H1 (cell line): ENCODE results near the gene RNF111. TPM values are rescaled to one million over a fixed set of nuclear protein-coding genes. Genes with fewer than 3 reads are reported as not detected.

Experiments used
- CTCF ChIA-PET: fragments of 300-600 bp; sonication (Branson Sonifier 250); formaldehyde crosslinking; loops from one replicate; lab custom pipeline; 2021; ENCODE audit not compliant: partially characterized antibody; lab: Charles Lee
- POLR2A ChIA-PET: fragments of 300-600 bp; sonication (Branson Sonifier 250); formaldehyde crosslinking; loops from one replicate; lab custom pipeline; 2021; ENCODE audit warnings: inconsistent platforms; ENCODE audit not compliant: partially characterized antibody; lab: Charles Lee
- DNase-seq, 2 experiments: peaks; one replicate each; pipeline versions ENCODE4 v3.0.0 to v3.0.0-alpha.2; 2010 to 2022; ENCODE audit warnings: low spot score in 2 of 2, low read depth in 1 of 2, mixed read lengths in 1 of 2
- FAIRE-seq: peaks from 2 replicates; lab custom pipeline; 2011; peaks lifted over from hg19 to GRCh38; lab: Jason Lieb, UNC
- H2AFZ ChIP-seq: 2 replicates; pipeline ENCODE4 v1.8.1; 2012; ENCODE audit warnings: low read length, inconsistent platforms
- H2AK5ac ChIP-seq: 2 replicates; pipeline ENCODE4 v1.6.1; 2013; ENCODE audit warnings: low read depth, low read length
- H2BK120ac ChIP-seq: replicated peaks from 2 replicates; pipeline ENCODE3; 2013; ENCODE audit warnings: low read depth, low read length, inconsistent platforms
- H2BK12ac ChIP-seq: 2 replicates; pipeline ENCODE4 v1.6.1; 2013; ENCODE audit warnings: low read depth, low read length
- H2BK15ac ChIP-seq: 2 replicates; pipeline ENCODE4 v1.6.1; 2013; ENCODE audit warnings: low read length
- H2BK20ac ChIP-seq: 2 replicates; pipeline ENCODE4 v1.6.1; 2013; ENCODE audit warnings: low read length
- H2BK5ac ChIP-seq: 2 replicates; pipeline ENCODE4 v1.6.1; 2013; ENCODE audit warnings: low read depth, low read length
- H3K14ac ChIP-seq: 2 replicates; pipeline ENCODE4 v1.6.1; 2013; ENCODE audit warnings: inconsistent platforms; ENCODE audit not compliant: insufficient read length
- H3K18ac ChIP-seq: 2 replicates; pipeline ENCODE4 v1.6.1; 2013; ENCODE audit warnings: low read length; ENCODE audit errors: extremely low read depth
- H3K23ac ChIP-seq: 2 replicates; pipeline ENCODE4 v1.6.1; 2013; ENCODE audit warnings: inconsistent platforms; ENCODE audit not compliant: insufficient read length
- H3K23me2 ChIP-seq: 2 replicates; pipeline ENCODE4 v1.6.1; 2013; ENCODE audit warnings: low read depth, low read length
- H3K27ac ChIP-seq: 2 replicates; pipeline ENCODE4 v1.6.1; 2011; ENCODE audit warnings: low read depth, low read length, inconsistent platforms
- H3K27me3 ChIP-seq, 4 experiments: replicated peaks in 1 of 4; 1 replicate in 1 of 4; 2 replicates in 3 of 4; pipeline versions ENCODE4 v1.6.1 to v1.8.1; 2011 to 2013; ENCODE audit warnings: low read length in 3 of 4, mild to moderate bottlenecking in 3 of 4, inconsistent platforms in 2 of 4, mixed read lengths in 2 of 4, moderate library complexity in 1 of 4; ENCODE audit not compliant: control insufficient read depth in 3 of 4, insufficient read depth in 3 of 4; ENCODE audit errors: extremely low read depth in 1 of 4
- H3K36me3 ChIP-seq, 4 experiments: 2 replicates each; pipeline versions ENCODE4 v1.6.1 to v1.8.1; 2011 to 2013; ENCODE audit warnings: mild to moderate bottlenecking in 4 of 4, low read length in 3 of 4, moderate library complexity in 2 of 4, control low read depth in 1 of 4, inconsistent platforms in 1 of 4; ENCODE audit not compliant: insufficient read depth in 4 of 4, control insufficient read depth in 2 of 4
- H3K4ac ChIP-seq: replicated peaks from 2 replicates; pipeline ENCODE3; 2013; ENCODE audit warnings: low read length, low read depth, mixed read lengths, inconsistent platforms; ENCODE audit not compliant: insufficient read length
- H3K4me1 ChIP-seq, 4 experiments: replicated peaks in 1 of 4; 1 replicate in 1 of 4; 2 replicates in 3 of 4; pipeline versions ENCODE4 v1.6.1 to v1.8.1; 2011 to 2013; ENCODE audit warnings: low read length in 3 of 4, inconsistent platforms in 2 of 4, mixed read lengths in 1 of 4; ENCODE audit not compliant: insufficient read depth in 4 of 4, control insufficient read depth in 3 of 4
- H3K4me2 ChIP-seq, 2 experiments: 2 replicates each; pipeline versions ENCODE4 v1.6.1 to v1.8.1; 2011 to 2013; ENCODE audit warnings: low read depth in 2 of 2, low read length in 2 of 2, control low read depth in 1 of 2, inconsistent platforms in 1 of 2, mild to moderate bottlenecking in 1 of 2; ENCODE audit not compliant: insufficient read depth in 1 of 2
- H3K4me3 ChIP-seq, 4 experiments: fragments of 200-600, 300-600 bp in 1 of 4; sonication (generic), shearing (Covaris generic), sonication (Bioruptor Twin) in 1 of 4; 2 replicates each; pipeline versions ENCODE4 v1.5.1 to v1.8.1; 2011 to 2016; ENCODE audit warnings: low read length in 4 of 4, low read depth in 3 of 4, control low read depth in 2 of 4, inconsistent platforms in 2 of 4, mild to moderate bottlenecking in 2 of 4, mixed read lengths in 1 of 4, moderate library complexity in 1 of 4; ENCODE audit not compliant: insufficient read depth in 2 of 4; ENCODE audit errors: extremely low read depth in 1 of 4
- H3K56ac ChIP-seq: replicated peaks from 2 replicates; pipeline ENCODE3; 2013; ENCODE audit warnings: low read depth, mild to moderate bottlenecking, mixed read lengths, low read length, inconsistent platforms; ENCODE audit not compliant: insufficient read length
- H3K79me1 ChIP-seq: 2 replicates; pipeline ENCODE4 v1.6.1; 2013; ENCODE audit warnings: low read depth, low read length, control low read depth
- H3K79me2 ChIP-seq, 2 experiments: 2 replicates each; pipeline versions ENCODE4 v1.6.1 to v1.8.1; 2012 to 2013; ENCODE audit warnings: low read length in 2 of 2, mild to moderate bottlenecking in 2 of 2, inconsistent platforms in 1 of 2; ENCODE audit not compliant: insufficient read depth in 2 of 2, control insufficient read depth in 1 of 2
- H3K9ac ChIP-seq, 4 experiments: replicated peaks in 1 of 4; 1 replicate in 1 of 4; 2 replicates in 3 of 4; pipeline versions ENCODE4 v1.6.1 to v1.8.1; 2011 to 2013; ENCODE audit warnings: low read depth in 3 of 4, low read length in 3 of 4, control low read depth in 2 of 4, mild to moderate bottlenecking in 2 of 4, moderate library complexity in 2 of 4, inconsistent platforms in 1 of 4; ENCODE audit errors: extremely low read depth in 1 of 4
- H3K9me3 ChIP-seq, 2 experiments: 2 replicates each; pipeline versions ENCODE4 v1.6.1 to v1.8.1; 2012 to 2013; ENCODE audit warnings: mild to moderate bottlenecking in 2 of 2, moderate library complexity in 2 of 2, control low read depth in 1 of 2, inconsistent platforms in 1 of 2, low read depth in 1 of 2, low read length in 1 of 2, mixed read lengths in 1 of 2; ENCODE audit not compliant: insufficient read depth in 2 of 2
- H4K20me1 ChIP-seq, 2 experiments: replicated peaks in 1 of 2; 2 replicates each; pipeline versions ENCODE3 to v1.8.1; 2011 to 2013; ENCODE audit warnings: inconsistent platforms in 2 of 2, low read length in 2 of 2, mild to moderate bottlenecking in 1 of 2; ENCODE audit not compliant: insufficient read depth in 2 of 2, control insufficient read depth in 1 of 2
- H4K5ac ChIP-seq: 2 replicates; pipeline ENCODE4 v1.6.1; 2013; ENCODE audit warnings: low read length, low read depth, mixed read lengths, inconsistent platforms; ENCODE audit not compliant: insufficient read length
- H4K8ac ChIP-seq: 2 replicates; pipeline ENCODE4 v1.8.0; 2013; ENCODE audit warnings: mild to moderate bottlenecking, moderate library complexity, low read length, inconsistent platforms; ENCODE audit not compliant: insufficient read depth; ENCODE audit errors: extremely low read depth
- H4K91ac ChIP-seq: replicated peaks from 2 replicates; pipeline ENCODE3; 2013; ENCODE audit warnings: low read length, mixed read lengths, inconsistent platforms; ENCODE audit not compliant: insufficient read length
- BRCA1 ChIP-seq: IDR thresholded peaks from 2 replicates; pipeline ENCODE4 v1.6.1; 2012; ENCODE audit warnings: low read depth, low read length, improper control_type of control experiment
- CBX5 ChIP-seq: fragments of 300-800, 300-1000 bp; sonication (generic); IDR thresholded peaks from 2 replicates; pipeline ENCODE4 v1.7.1; 2016; ENCODE audit warnings: antibody characterized with exemption, low read length, low read depth
- CBX8 ChIP-seq: fragments of 300-800, 300-1000 bp; sonication (generic); IDR thresholded peaks from 2 replicates; pipeline ENCODE4 v1.7.1; 2016; ENCODE audit warnings: low read depth, low read length, borderline replicate concordance
- CHD2 ChIP-seq: IDR thresholded peaks from 2 replicates; pipeline ENCODE4 v1.6.1; 2012; ENCODE audit warnings: low read length, improper control_type of control experiment
- CTBP2 ChIP-seq: IDR thresholded peaks from 2 replicates; pipeline ENCODE4 v1.7.0; 2011; ENCODE audit warnings: borderline replicate concordance, mild to moderate bottlenecking, moderate library complexity, mixed read lengths, low read length; ENCODE audit not compliant: insufficient read depth, insufficient read length
- HDAC2 ChIP-seq, 2 experiments: fragments of 300-600 bp in 1 of 2; sonication (generic) in 1 of 2; IDR thresholded peaks; 2 replicates each; pipeline ENCODE4 v1.6.1; 2011 to 2012; ENCODE audit warnings: low read depth in 2 of 2, low read length in 2 of 2, mild to moderate bottlenecking in 2 of 2, moderate library complexity in 2 of 2, borderline replicate concordance in 1 of 2, inconsistent platforms in 1 of 2
- MAFK ChIP-seq: IDR thresholded peaks from 2 replicates; pipeline ENCODE4 v1.6.1; 2012; ENCODE audit warnings: low read depth, mild to moderate bottlenecking, improper control_type of control experiment, low read length
- POLR2AphosphoS5 ChIP-seq: IDR thresholded peaks from 2 replicates; pipeline ENCODE4 v1.6.1; 2011; ENCODE audit warnings: low read depth, low read length
- RAD21 ChIP-seq, 2 experiments: IDR thresholded peaks in 1 of 2; conservative IDR thresholded peaks in 1 of 2; 2 replicates each; pipeline ENCODE4 v1.6.1; 2011; ENCODE audit warnings: low read depth in 2 of 2, low read length in 2 of 2, improper control_type of control experiment in 1 of 2, inconsistent platforms in 1 of 2, mild to moderate bottlenecking in 1 of 2, moderate library complexity in 1 of 2
- TAF1 ChIP-seq: IDR thresholded peaks from 2 replicates; pipeline ENCODE4 v1.6.1; 2011; ENCODE audit warnings: mild to moderate bottlenecking, low read depth, low read length
- WGBS, 2 experiments: shearing (Covaris generic) in 1 of 2; methylation state at CpG; one replicate each; pipeline versions ENCODE4 v1.1.6 to v1.1.7; 2013 to 2015; ENCODE audit warnings: low lambda C conversion rate in 2 of 2, mixed read lengths in 2 of 2, inconsistent platforms in 1 of 2, low coverage in 1 of 2, missing lambda C conversion rate in 1 of 2; ENCODE audit not compliant: insufficient replicate concordance in 2 of 2, insufficient coverage in 1 of 2, insufficient read length in 1 of 2; ENCODE audit errors: extremely low coverage in 1 of 2, missing lambda C conversion rate in 1 of 2; 5-methylcytosine and 5-hydroxymethylcytosine counted together
- polyA plus RNA-seq, 7 experiments: library from polyadenylated mRNA; depleted of rRNA in 3 of 7; stranded (reverse) in 5 of 7; unstranded in 2 of 7; fragments of >200 nt in 5 of 7; fragments of 200-250 nt in 2 of 7; gene quantifications; 1 replicate in 5 of 7; 2 replicates in 1 of 7; 4 replicates in 1 of 7; pipeline versions ENCODE4 v1.2.1 to v1.2.3, GENCODE V29; 2011 to 2013; ENCODE audit warnings: missing spikeins in 2 of 7, mixed read lengths in 2 of 7
- total RNA-seq: library from RNA; stranded (reverse); fragmentation: NEBNext Ultra II Directional; extraction: Animal tissue kit (Norgen Biotek cat#: 25700); gene quantifications from 2 replicates; pipeline ENCODE4 v1.2.1, GENCODE V29; 2021

RNF111 gene
- total and polyA plus RNA-seq, 2 of the 8 experiments (the other 6 are each of a cell fraction or from before 2014, with no cell fraction given), result 18.5 to 26.6 TPM

- ChIA-PET CTCF (interaction anchor here (1.0 to 1.2 kb wide), 4 partner anchors 8 to 570 kb away, joined by 3 to 5 read pairs (median 4); no protein-coding TSS in a partner anchor), POLR2A (interaction anchor here (0.6 kb wide), 1 partner anchor 65 kb away, joined by 3 read pairs; no protein-coding TSS in a partner anchor)
- H3K23me2 ChIP-seq, result no peaks in the 10 kb centered on the region
- H3K18ac ChIP-seq, result no peak overlapping the region
- FAIRE-seq (no peak), DNase-seq (no peak)
- H3K23ac ChIP-seq, result no peak overlapping the region
- TF ChIP-seq CBX8 (no peak), CBX5 (no peak), POLR2AphosphoS5 (no peak), TAF1 (no peak), BRCA1 (no peak), MAFK (no peak), HDAC2 (IDR thresholded peaks at IDR 0.05; ENCODE audit: borderline replicate concordance in 1 of 2, low read depth in 2 of 2, low read length in 2 of 2) (no peak), RAD21 (IDR thresholded peaks at IDR 0.05 in 1 of 2, conservative IDR thresholded peaks at IDR 0.05 in 1 of 2; ENCODE audit: low read depth in 2 of 2, low read length in 2 of 2) (no peak), CTBP2 (no peak), CHD2 (no peak)
- no peaks in the 10 kb centered on the region for H3K27me3 ChIP-seq
- H2BK5ac ChIP-seq, result no peak overlapping the region
- H4K5ac ChIP-seq, result no peak overlapping the region
- H3K4me2 ChIP-seq, result no peak overlapping the region
- no peak overlapping the region for H3K9ac ChIP-seq
- H4K20me1 ChIP-seq, result no peaks in the 10 kb centered on the region
- no peak overlapping the region for H3K4ac ChIP-seq
- H4K8ac ChIP-seq, result no peak overlapping the region
- no peak overlapping the region for H2BK20ac ChIP-seq
- H3K27ac ChIP-seq, result no peak overlapping the region
- no peak overlapping the region for H3K56ac ChIP-seq
- 87% methylated on average over 4 of the region's 4 CpGs; no CpG with 5 or more reads in 1 of the 2 experiments for WGBS, 2 experiments
- no peaks in the 10 kb centered on the region for H3K36me3 ChIP-seq
- no peak overlapping the region for H3K4me3 ChIP-seq
- no peaks in the 10 kb centered on the region; a peak in 1 of 7 replicates for H3K4me1 ChIP-seq
- no peak overlapping the region for H2BK12ac ChIP-seq
- no peak overlapping the region for H2BK15ac ChIP-seq
- H4K91ac ChIP-seq, result no peak overlapping the region
- no peaks in the 10 kb centered on the region for H3K79me2 ChIP-seq
- no peaks in the 10 kb centered on the region for H3K9me3 ChIP-seq
- no peak overlapping the region for H2AFZ ChIP-seq
- H2BK120ac ChIP-seq, result no peak overlapping the region
- no peak overlapping the region for H2AK5ac ChIP-seq
- H3K14ac ChIP-seq, result no peak overlapping the region
- no peaks in the 10 kb centered on the region for H3K79me1 ChIP-seq
Measured at GRCh38 chr15:58958811-58959210, 28.7 kb upstream of the RNF111 start.
